Skeletal muscle tissue (tissue), 4 donors: ENCODE data around the gene RAB7A. TPM values are rescaled to one million over a fixed set of nuclear protein-coding genes. Genes with fewer than 3 reads are reported as not detected.
A peak's percentile ranks its signal among the peaks of the same experiment; 100 is the strongest.
"Not testable (repeated sequence)": the region's sequence is repeated elsewhere in the genome, so short reads cannot be mapped to it uniquely, and the experiment has no call there.

Experiments
- H3K27ac ChIP-seq: one replicate; pipeline ENCODE4 v1.7.0; 2013; ENCODE audit warnings: mild to moderate bottlenecking, low read depth, low read length, inconsistent platforms
- H3K27me3 ChIP-seq, 3 donors: one replicate each; pipeline ENCODE4 v1.7.0; 2013; ENCODE audit warnings: low read length in 3 of 3; ENCODE audit not compliant: control insufficient read depth in 3 of 3, insufficient read depth in 3 of 3
- H3K36me3 ChIP-seq, 3 donors: one replicate each; pipeline ENCODE4 v1.7.0; 2013; ENCODE audit warnings: low read length in 3 of 3; ENCODE audit not compliant: control insufficient read depth in 3 of 3, insufficient read depth in 3 of 3
- H3K4me1 ChIP-seq, 3 donors: one replicate each; pipeline ENCODE4 v1.7.0; 2013; ENCODE audit warnings: low read length in 3 of 3, mild to moderate bottlenecking in 3 of 3; ENCODE audit not compliant: control insufficient read depth in 3 of 3, insufficient read depth in 3 of 3
- H3K4me3 ChIP-seq, 3 donors: one replicate each; pipeline ENCODE4 v1.7.0; 2013; ENCODE audit warnings: low read length in 3 of 3
- H3K9ac ChIP-seq, 3 donors: one replicate each; pipeline ENCODE4 v1.7.0; 2013; ENCODE audit warnings: low read length in 3 of 3, mild to moderate bottlenecking in 3 of 3, moderate library complexity in 2 of 3, low read depth in 1 of 3
- H3K9me3 ChIP-seq, 3 donors: one replicate each; pipeline ENCODE4 v1.7.0; 2013; ENCODE audit warnings: low read length in 3 of 3; ENCODE audit not compliant: control insufficient read depth in 3 of 3
- total RNA-seq: library from RNA; depleted of rRNA; stranded (reverse); fragments of >200 nt; gene quantifications from one replicate; pipeline ENCODE4 v1.2.3, GENCODE V29; 2014
- donor health status: Osteomylitis.

Gene RAB7A
- total RNA-seq, 1 donor from 2014 or later, result 37.1 TPM

DNA sequence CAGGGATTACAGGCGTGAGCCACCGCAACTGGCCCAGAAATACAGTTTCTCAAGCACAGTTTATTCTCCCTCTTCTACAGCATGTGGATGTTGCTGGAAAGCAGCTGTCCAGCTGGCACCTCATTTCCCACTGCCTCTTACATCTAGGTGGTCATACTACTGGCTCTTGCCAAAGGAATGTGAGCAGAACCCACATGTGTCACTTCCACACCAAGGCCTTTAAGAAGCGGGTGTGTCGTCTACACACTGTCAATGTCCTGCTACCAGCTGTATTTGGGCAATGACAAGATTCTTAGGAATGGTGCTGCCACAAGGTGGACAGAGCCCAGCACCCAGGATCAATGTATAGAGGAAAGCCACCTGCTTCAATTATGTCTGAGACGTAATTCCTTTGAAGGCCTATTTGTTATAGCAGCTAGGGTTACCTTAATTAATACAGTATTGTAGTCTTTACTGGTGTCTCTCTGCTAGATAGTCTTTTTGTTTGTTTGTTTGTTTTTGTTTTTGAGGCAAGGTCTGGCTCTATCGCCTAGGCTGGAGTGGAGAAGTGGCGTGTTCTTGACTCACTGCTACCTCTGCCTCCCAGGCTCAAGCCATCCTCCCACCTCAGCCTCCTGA, 15.1 kb upstream of the RAB7A start:
- Histone ChIP-seq H3K27ac (no peak overlapping the region), H3K9ac (no peak overlapping the region), H3K4me3 (no peak overlapping the region), H3K4me1 (peaks cover 12 to 17% (median 17%) of the 10 kb centered on the region in 3 donors), H3K9me3 (no peaks in the 10 kb centered on the region), H3K27me3 (no peaks in the 10 kb centered on the region), H3K36me3 (no peaks in the 10 kb centered on the region)

DNA sequence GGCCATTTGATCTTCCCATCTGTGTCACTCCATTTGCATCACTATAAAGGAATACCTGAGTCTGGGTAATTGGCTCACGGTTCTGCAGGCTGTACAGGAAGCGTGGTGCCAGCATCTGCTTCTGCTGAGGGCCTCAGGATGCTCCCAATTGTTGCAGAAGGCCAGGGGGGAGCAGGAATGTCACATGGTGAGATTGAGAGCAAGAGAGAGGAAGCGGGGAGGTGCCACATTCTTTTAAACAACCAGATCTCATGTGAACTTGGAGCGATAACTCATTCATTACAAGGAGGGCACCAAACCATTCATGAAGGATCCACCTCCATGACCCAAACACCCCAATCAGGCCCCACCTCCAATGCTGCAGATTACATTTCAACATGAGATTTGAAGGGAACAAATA, 13.1 kb upstream of the RAB7A start:
- Histone ChIP-seq H3K27ac (no peak overlapping the region), H3K4me3 (no peak overlapping the region), H3K9ac (no peak overlapping the region), H3K4me1 (peaks cover 12 to 17% (median 16%) of the 10 kb centered on the region in 3 donors), H3K9me3 (no peaks in the 10 kb centered on the region), H3K27me3 (no peaks in the 10 kb centered on the region), H3K36me3 (no peaks in the 10 kb centered on the region)

DNA sequence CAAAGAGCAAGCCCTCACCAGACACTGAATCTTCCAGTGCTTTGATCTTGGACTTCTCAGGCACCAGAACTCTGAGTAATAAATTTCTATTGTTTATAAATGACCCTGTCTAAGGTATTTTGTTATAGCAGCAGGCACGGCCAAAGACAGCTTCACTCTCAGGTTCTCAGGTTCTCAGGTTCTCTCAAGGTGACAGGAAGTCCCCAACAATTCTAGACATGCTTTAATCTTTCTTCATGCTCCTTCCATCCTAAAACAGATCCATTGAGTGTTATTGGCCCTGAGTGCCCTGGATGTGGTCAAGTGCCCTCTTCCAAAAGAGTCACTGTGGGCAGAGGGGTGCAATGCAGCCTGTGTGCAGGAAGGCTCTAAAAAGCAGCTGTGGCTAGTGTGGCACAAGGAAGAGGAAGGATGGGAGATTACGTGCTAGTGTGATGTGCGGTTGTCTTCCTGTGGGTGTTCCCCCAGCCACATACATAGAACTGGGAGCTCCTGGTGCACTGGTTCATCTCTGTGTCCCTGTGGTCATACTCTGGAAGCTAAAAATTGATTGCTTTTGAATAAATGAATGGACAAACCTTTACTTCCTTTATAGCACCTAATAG, 11.0 kb upstream of the RAB7A start:
- H3K4me3 ChIP-seq, result no peak overlapping the region
- H3K27me3 ChIP-seq, result no peaks in the 10 kb centered on the region
- H3K9ac ChIP-seq, result no peak overlapping the region
- no peak overlapping the region for H3K27ac ChIP-seq
- H3K4me1 ChIP-seq, result peaks cover 0 to 3% (median 2%) of the 10 kb centered on the region in 3 donors
- H3K36me3 ChIP-seq, result no peaks in the 10 kb centered on the region
- H3K9me3 ChIP-seq, result no peaks in the 10 kb centered on the region

DNA sequence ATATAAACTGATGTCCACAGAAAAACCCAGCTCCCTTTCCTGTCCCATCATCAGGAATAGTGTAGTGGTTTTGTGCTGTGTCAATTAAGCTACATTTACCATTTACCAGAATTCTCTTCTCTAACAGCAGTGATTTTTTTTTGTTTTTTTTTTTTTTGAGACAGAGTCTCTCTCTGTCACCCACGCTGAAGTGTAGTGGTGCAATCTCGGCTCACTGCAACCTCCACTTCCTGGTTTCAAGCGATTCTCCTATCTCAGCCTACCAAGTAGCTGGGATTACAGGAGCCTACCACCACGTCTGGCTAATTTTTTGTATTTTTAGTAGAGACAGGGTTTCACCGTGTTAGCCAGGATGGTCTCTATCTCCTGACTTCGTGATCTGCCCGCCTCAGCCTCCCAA, 7.1 kb upstream of the RAB7A start:
- H3K4me1 ChIP-seq, H3K4me3 ChIP-seq, H3K27ac ChIP-seq, H3K36me3 ChIP-seq, H3K9ac ChIP-seq, H3K27me3 ChIP-seq, H3K9me3 ChIP-seq: not testable (repeated sequence)

DNA sequence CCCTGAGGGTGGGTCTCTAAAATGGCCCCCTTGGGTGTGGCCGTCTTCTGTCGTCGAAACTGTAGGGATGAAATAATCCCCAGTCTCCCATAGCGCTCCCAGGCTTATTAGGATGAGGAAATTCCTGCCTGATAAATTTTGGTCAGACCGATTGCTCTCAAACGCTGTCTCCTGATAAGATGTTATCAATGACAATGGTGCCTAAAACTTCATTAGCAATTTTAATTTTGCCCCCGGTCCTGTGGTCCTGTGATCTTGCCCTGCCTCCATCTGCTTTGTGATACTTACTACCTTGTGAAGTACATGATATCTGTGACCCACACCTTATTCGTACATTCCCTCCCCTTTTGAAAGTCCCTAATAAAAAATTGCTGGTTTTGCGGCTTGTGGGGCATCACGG, 5.1 kb upstream of the RAB7A start:
- Histone ChIP-seq H3K4me3 (no peak overlapping the region), H3K36me3 (no peaks in the 10 kb centered on the region), H3K9ac (no peak overlapping the region), H3K27me3 (no peaks in the 10 kb centered on the region), H3K9me3 (no peaks in the 10 kb centered on the region), H3K27ac (no peak overlapping the region), H3K4me1 (peaks cover 0 to 4% (median 0%) of the 10 kb centered on the region in 3 donors)

- Histone ChIP-seq H3K4me1 (peaks cover 15 to 25% (median 17%) of the 10 kb centered on the region in 3 donors), H3K4me3 (no peak overlapping the region), H3K27ac (no peak overlapping the region), H3K36me3 (no peaks in the 10 kb centered on the region), H3K27me3 (no peaks in the 10 kb centered on the region), H3K9me3 (no peaks in the 10 kb centered on the region), H3K9ac (no peak overlapping the region)
These were observed 2.5 kb upstream of the RAB7A start for GRCh38 chr3:128723477-128723876.

- peak overlapping the region in 2 of 3 donors; percentile 11 to 22 for H3K4me3 ChIP-seq
- H3K27me3 ChIP-seq, result no peaks in the 10 kb centered on the region
- H3K27ac ChIP-seq, result peak overlapping the region; percentile 100
- no peaks in the 10 kb centered on the region for H3K9me3 ChIP-seq
- H3K36me3 ChIP-seq, result no peaks in the 10 kb centered on the region
- peaks cover 30 to 40% (median 34%) of the 10 kb centered on the region in 3 donors for H3K4me1 ChIP-seq
- no peak overlapping the region for H3K9ac ChIP-seq
These were observed 398 bp upstream of the RAB7A start for GRCh38 chr3:128725547-128726022.

GRCh38 chr3:128727059-128727458, 1.1 kb downstream of the RAB7A start:
- H3K9ac ChIP-seq, result peak overlapping the region; percentile 98 to 99 (median 98)
- H3K27me3 ChIP-seq, result no peaks in the 10 kb centered on the region
- H3K27ac ChIP-seq, result peak overlapping the region; percentile 100
- peak overlapping the region; percentile 90 to 97 (median 93) for H3K4me3 ChIP-seq
- H3K9me3 ChIP-seq, result no peaks in the 10 kb centered on the region
- no peaks in the 10 kb centered on the region for H3K36me3 ChIP-seq
- peaks cover 36 to 51% (median 43%) of the 10 kb centered on the region in 3 donors for H3K4me1 ChIP-seq

DNA sequence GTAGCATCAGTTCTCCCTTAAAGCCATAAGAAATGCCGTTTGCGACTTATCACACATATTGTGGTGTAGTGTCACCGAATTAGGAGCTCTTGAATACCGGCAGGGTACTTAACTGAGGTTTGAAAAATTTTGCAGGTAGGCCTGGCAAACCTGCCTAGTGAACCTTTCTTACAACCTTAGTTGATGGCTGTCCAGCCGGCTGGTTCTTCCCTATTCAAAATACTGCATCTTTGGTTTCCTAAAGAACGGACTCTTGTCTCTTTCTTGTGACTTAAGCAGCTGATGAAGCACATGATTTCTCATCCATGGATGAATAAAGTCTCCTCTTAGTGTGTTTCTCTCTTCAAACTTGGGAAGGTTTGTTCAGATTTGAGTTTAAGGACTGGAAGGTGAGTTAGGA, 1.5 kb downstream of the RAB7A start:
- Histone ChIP-seq H3K27me3 (no peaks in the 10 kb centered on the region), H3K4me3 (peak overlapping the region; percentile 90 to 97 (median 93)), H3K4me1 (peaks cover 38 to 54% (median 46%) of the 10 kb centered on the region in 3 donors), H3K27ac (peak overlapping the region; percentile 100), H3K36me3 (no peaks in the 10 kb centered on the region), H3K9me3 (no peaks in the 10 kb centered on the region), H3K9ac (peak overlapping the region; percentile 98 to 99 (median 98))

DNA sequence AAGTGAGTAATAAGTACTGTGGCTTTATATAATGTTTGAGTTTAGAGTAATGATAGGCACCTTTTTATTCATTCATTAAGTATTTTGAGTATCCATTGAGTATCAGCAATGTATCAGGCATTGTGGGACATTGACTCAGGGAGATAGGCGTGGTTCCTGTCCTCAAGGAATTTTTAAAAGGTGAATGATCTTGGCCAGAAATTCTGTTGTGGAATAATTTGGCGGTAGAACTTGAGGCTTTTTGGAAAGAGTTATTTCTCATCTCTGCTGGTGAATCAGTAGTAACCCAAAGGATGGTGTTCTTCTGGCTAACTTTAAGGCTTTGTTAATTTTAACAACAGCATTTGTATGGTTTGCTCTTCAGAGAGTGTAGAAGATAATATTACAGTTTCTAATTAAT, 2.0 kb downstream of the RAB7A start:
- peak overlapping the region; percentile 100 for H3K27ac ChIP-seq
- no peaks in the 10 kb centered on the region for H3K9me3 ChIP-seq
- H3K9ac ChIP-seq, result peak overlapping the region; percentile 4 to 99 (median 98)
- H3K4me1 ChIP-seq, result peaks cover 43 to 59% (median 51%) of the 10 kb centered on the region in 3 donors
- no peaks in the 10 kb centered on the region for H3K36me3 ChIP-seq
- no peaks in the 10 kb centered on the region for H3K27me3 ChIP-seq
- H3K4me3 ChIP-seq, result peak overlapping the region; percentile 90 to 97 (median 93)
